Keratinocyte (primary cell): ENCODE measurements around the gene LINGO1. TPM values are rescaled to one million over a fixed set of nuclear protein-coding genes. Genes with fewer than 3 reads are reported as not detected.

Experiments
- DNase-seq: peaks from one replicate; pipeline ENCODE4 v3.0.0-alpha.2; 2011; ENCODE audit warnings: low read depth, missing footprints, low spot score
- FAIRE-seq: peaks from 2 replicates; lab custom pipeline; 2011; peaks lifted over from hg19 to GRCh38; lab: Jason Lieb, UNC
- H2AFZ ChIP-seq: 2 replicates; pipeline ENCODE4 v1.6.0; 2012; ENCODE audit warnings: low read length, control low read depth, inconsistent platforms; ENCODE audit not compliant: control insufficient read depth
- H3K27ac ChIP-seq: 2 replicates; pipeline ENCODE4 v1.5.1; 2011; ENCODE audit warnings: low read length; ENCODE audit not compliant: control insufficient read depth, insufficient read depth
- H3K27me3 ChIP-seq: 3 replicates; pipeline ENCODE4 v1.6.0; 2011; ENCODE audit warnings: low read length; ENCODE audit not compliant: control insufficient read depth, insufficient read depth; ENCODE audit errors: extremely low read depth
- H3K36me3 ChIP-seq, 2 experiments: 2 replicates in 1 of 2; 3 replicates in 1 of 2; pipeline ENCODE4 v1.5.1; 2011; ENCODE audit warnings: low read length in 2 of 2, mild to moderate bottlenecking in 1 of 2; ENCODE audit not compliant: control insufficient read depth in 2 of 2, insufficient read depth in 2 of 2; ENCODE audit errors: extremely low read depth in 1 of 2
- H3K4me1 ChIP-seq: 3 replicates; pipeline ENCODE4 v1.5.1; 2011; ENCODE audit warnings: low read length; ENCODE audit not compliant: control insufficient read depth, insufficient read depth; ENCODE audit errors: extremely low read depth
- H3K4me2 ChIP-seq: 3 replicates; pipeline ENCODE4 v1.6.0; 2011; ENCODE audit warnings: low read depth, low read length; ENCODE audit not compliant: control insufficient read depth, insufficient read depth; ENCODE audit errors: extremely low read depth
- H3K4me3 ChIP-seq, 3 experiments: fragments of 200-600 bp in 1 of 3; sonication (generic) in 1 of 3; 2 replicates in 2 of 3; 3 replicates in 1 of 3; pipeline ENCODE4 v1.5.1; 2011 to 2016; ENCODE audit warnings: low read length in 3 of 3, mild to moderate bottlenecking in 3 of 3, control low read depth in 2 of 3, inconsistent platforms in 1 of 3, low read depth in 1 of 3, mixed read lengths in 1 of 3, mixed run types in 1 of 3, moderate library complexity in 1 of 3; ENCODE audit not compliant: control insufficient read depth in 2 of 3, insufficient read depth in 2 of 3; ENCODE audit errors: extremely low read depth in 1 of 3
- H3K79me2 ChIP-seq: 2 replicates; pipeline ENCODE4 v1.6.0; 2012; ENCODE audit warnings: low read length; ENCODE audit not compliant: control insufficient read depth, insufficient read depth
- H3K9ac ChIP-seq: 3 replicates; pipeline ENCODE4 v1.6.0; 2011; ENCODE audit warnings: low read length; ENCODE audit not compliant: control insufficient read depth, insufficient read depth; ENCODE audit errors: extremely low read depth
- H3K9me1 ChIP-seq: 3 replicates; pipeline ENCODE4 v1.6.0; 2011; ENCODE audit warnings: low read length; ENCODE audit not compliant: control insufficient read depth, insufficient read depth; ENCODE audit errors: extremely low read depth
- H3K9me3 ChIP-seq: 2 replicates; pipeline ENCODE4 v1.5.1; 2012; ENCODE audit warnings: low read depth, low read length; ENCODE audit not compliant: control insufficient read depth
- H4K20me1 ChIP-seq: 3 replicates; pipeline ENCODE4 v1.6.0; 2011; ENCODE audit warnings: low read length; ENCODE audit not compliant: control insufficient read depth, insufficient read depth; ENCODE audit errors: extremely low read depth
- CTCF ChIP-seq, 3 experiments: IDR thresholded peaks in 1 of 3; conservative IDR thresholded peaks in 1 of 3; optimal IDR thresholded peaks in 1 of 3; 2 replicates in 2 of 3; 3 replicates in 1 of 3; pipeline versions ENCODE3 to v1.5.1; 2011; ENCODE audit warnings: low read length in 3 of 3, mild to moderate bottlenecking in 3 of 3, moderate library complexity in 2 of 3, control low read depth in 1 of 3, inconsistent platforms in 1 of 3; ENCODE audit not compliant: insufficient read depth in 2 of 3; ENCODE audit errors: extremely low read depth in 1 of 3
- EZH2 ChIP-seq: IDR thresholded peaks from one replicate; pipeline ENCODE4 v1.6.1; 2012; ENCODE audit warnings: inconsistent platforms, mild to moderate bottlenecking, low read length, moderate library complexity
- dilution Hi-C: fragments of 300-500 bp; cut with MboI; formaldehyde crosslinking; loops from one replicate; pipeline ENCODE4 v1.7.0; 2020; ENCODE audit warnings: low sequenced_read_pairs; ENCODE audit not compliant: extremely low pct_ligation_motif_present
- polyA plus RNA-seq, 5 experiments: library from polyadenylated mRNA; depleted of rRNA in 3 of 5; stranded (reverse) in 3 of 5; stranded (forward) in 1 of 5; unstranded in 1 of 5; fragments of >200 nt; gene quantifications; 1 replicate in 1 of 5; 2 replicates in 3 of 5; 3 replicates in 1 of 5; pipeline versions ENCODE4 v1.2.1 to v1.2.3, GENCODE V29; 2011 to 2012; ENCODE audit warnings: missing spikeins in 2 of 5, low read depth in 1 of 5, low replicate concordance in 1 of 5

Gene LINGO1
- polyA plus RNA-seq, 1 donor (not counting 4 experiments of a cell fraction or from before 2014, with no cell fraction given) = not detected

GRCh38 chr15:77582763-77583162, 49.9 kb downstream of the LINGO1 start:
- H3K9me3 ChIP-seq = no peaks in the 10 kb centered on the region
- H3K9me1 ChIP-seq = no peaks in the 10 kb centered on the region
- dilution Hi-C loops = no loop called here
- DNase-seq = no peak
- no peaks in the 10 kb centered on the region for H3K4me1 ChIP-seq
- H3K36me3 ChIP-seq = no peaks in the 10 kb centered on the region
- no peaks in the 10 kb centered on the region for H4K20me1 ChIP-seq
- no peaks in the 10 kb centered on the region for H3K79me2 ChIP-seq
- no peak for TF ChIP-seq CTCF (optimal IDR thresholded peaks at IDR 0.05 in 1 of 3, IDR thresholded peaks at IDR 0.05 in 1 of 3, conservative IDR thresholded peaks at IDR 0.05 in 1 of 3; ENCODE audit: extremely low read depth in 1 of 3, insufficient read depth in 2 of 3, low read length in 3 of 3)
- TF ChIP-seq EZH2 = no peak
- no peak overlapping the region for H3K27ac ChIP-seq
- H3K9ac ChIP-seq = no peak overlapping the region
- no peak overlapping the region for H3K4me2 ChIP-seq
- no peak overlapping the region for H3K4me3 ChIP-seq
- no peak for FAIRE-seq
- H2AFZ ChIP-seq = no peak overlapping the region
- peaks cover 31% of the 10 kb centered on the region for H3K27me3 ChIP-seq

- H2AFZ ChIP-seq = no peak overlapping the region
- FAIRE-seq = no peak
- H3K4me2 ChIP-seq = no peak overlapping the region
- no peak overlapping the region for H3K27ac ChIP-seq
- dilution Hi-C loops = no loop called here
- no peak for DNase-seq
- TF ChIP-seq EZH2 (no peak), CTCF (optimal IDR thresholded peaks at IDR 0.05 in 1 of 3, IDR thresholded peaks at IDR 0.05 in 1 of 3, conservative IDR thresholded peaks at IDR 0.05 in 1 of 3; ENCODE audit: extremely low read depth in 1 of 3, insufficient read depth in 2 of 3, low read length in 3 of 3) (no peak)
- no peaks in the 10 kb centered on the region for H3K4me1 ChIP-seq
- no peak overlapping the region for H3K4me3 ChIP-seq
- H3K9ac ChIP-seq = no peak overlapping the region
- no peaks in the 10 kb centered on the region for H3K9me1 ChIP-seq
- no peaks in the 10 kb centered on the region for H3K79me2 ChIP-seq
- peaks cover 31% of the 10 kb centered on the region for H3K27me3 ChIP-seq
- no peaks in the 10 kb centered on the region for H3K9me3 ChIP-seq
- no peaks in the 10 kb centered on the region for H4K20me1 ChIP-seq
- no peaks in the 10 kb centered on the region for H3K36me3 ChIP-seq
These were observed 50.7 kb downstream of the LINGO1 start for GRCh38 chr15:77581896-77582569.
